H1 (cell line): ENCODE results near the gene CDK10. TPM values are rescaled to one million over a fixed set of nuclear protein-coding genes. Genes with fewer than 3 reads are reported as not detected.

ENCODE experiments used
- CTCF ChIA-PET: fragments of 300-600 bp; sonication (Branson Sonifier 250); formaldehyde crosslinking; loops from one replicate; lab custom pipeline; 2021; ENCODE audit not compliant: partially characterized antibody; lab: Charles Lee
- POLR2A ChIA-PET: fragments of 300-600 bp; sonication (Branson Sonifier 250); formaldehyde crosslinking; loops from one replicate; lab custom pipeline; 2021; ENCODE audit warnings: inconsistent platforms; ENCODE audit not compliant: partially characterized antibody; lab: Charles Lee
- DNase-seq, 2 experiments: peaks; one replicate each; pipeline versions ENCODE4 v3.0.0 to v3.0.0-alpha.2; 2010 to 2022; ENCODE audit warnings: low spot score in 2 of 2, low read depth in 1 of 2, mixed read lengths in 1 of 2
- FAIRE-seq: peaks from 2 replicates; lab custom pipeline; 2011; peaks lifted over from hg19 to GRCh38; lab: Jason Lieb, UNC
- H2AFZ ChIP-seq: 2 replicates; pipeline ENCODE4 v1.8.1; 2012; ENCODE audit warnings: low read length, inconsistent platforms
- H2AK5ac ChIP-seq: 2 replicates; pipeline ENCODE4 v1.6.1; 2013; ENCODE audit warnings: low read depth, low read length
- H2BK120ac ChIP-seq: replicated peaks from 2 replicates; pipeline ENCODE3; 2013; ENCODE audit warnings: low read depth, low read length, inconsistent platforms
- H2BK12ac ChIP-seq: 2 replicates; pipeline ENCODE4 v1.6.1; 2013; ENCODE audit warnings: low read depth, low read length
- H2BK15ac ChIP-seq: 2 replicates; pipeline ENCODE4 v1.6.1; 2013; ENCODE audit warnings: low read length
- H2BK20ac ChIP-seq: 2 replicates; pipeline ENCODE4 v1.6.1; 2013; ENCODE audit warnings: low read length
- H2BK5ac ChIP-seq: 2 replicates; pipeline ENCODE4 v1.6.1; 2013; ENCODE audit warnings: low read depth, low read length
- H3K14ac ChIP-seq: 2 replicates; pipeline ENCODE4 v1.6.1; 2013; ENCODE audit warnings: inconsistent platforms; ENCODE audit not compliant: insufficient read length
- H3K18ac ChIP-seq: 2 replicates; pipeline ENCODE4 v1.6.1; 2013; ENCODE audit warnings: low read length; ENCODE audit errors: extremely low read depth
- H3K23ac ChIP-seq: 2 replicates; pipeline ENCODE4 v1.6.1; 2013; ENCODE audit warnings: inconsistent platforms; ENCODE audit not compliant: insufficient read length
- H3K23me2 ChIP-seq: 2 replicates; pipeline ENCODE4 v1.6.1; 2013; ENCODE audit warnings: low read depth, low read length
- H3K27ac ChIP-seq: 2 replicates; pipeline ENCODE4 v1.6.1; 2011; ENCODE audit warnings: low read depth, low read length, inconsistent platforms
- H3K27me3 ChIP-seq, 4 experiments: replicated peaks in 1 of 4; 1 replicate in 1 of 4; 2 replicates in 3 of 4; pipeline versions ENCODE4 v1.6.1 to v1.8.1; 2011 to 2013; ENCODE audit warnings: low read length in 3 of 4, mild to moderate bottlenecking in 3 of 4, inconsistent platforms in 2 of 4, mixed read lengths in 2 of 4, moderate library complexity in 1 of 4; ENCODE audit not compliant: control insufficient read depth in 3 of 4, insufficient read depth in 3 of 4; ENCODE audit errors: extremely low read depth in 1 of 4
- H3K36me3 ChIP-seq, 4 experiments: 2 replicates each; pipeline versions ENCODE4 v1.6.1 to v1.8.1; 2011 to 2013; ENCODE audit warnings: mild to moderate bottlenecking in 4 of 4, low read length in 3 of 4, moderate library complexity in 2 of 4, control low read depth in 1 of 4, inconsistent platforms in 1 of 4; ENCODE audit not compliant: insufficient read depth in 4 of 4, control insufficient read depth in 2 of 4
- H3K4ac ChIP-seq: replicated peaks from 2 replicates; pipeline ENCODE3; 2013; ENCODE audit warnings: low read length, low read depth, mixed read lengths, inconsistent platforms; ENCODE audit not compliant: insufficient read length
- H3K4me1 ChIP-seq, 4 experiments: replicated peaks in 1 of 4; 1 replicate in 1 of 4; 2 replicates in 3 of 4; pipeline versions ENCODE4 v1.6.1 to v1.8.1; 2011 to 2013; ENCODE audit warnings: low read length in 3 of 4, inconsistent platforms in 2 of 4, mixed read lengths in 1 of 4; ENCODE audit not compliant: insufficient read depth in 4 of 4, control insufficient read depth in 3 of 4
- H3K4me2 ChIP-seq, 2 experiments: 2 replicates each; pipeline versions ENCODE4 v1.6.1 to v1.8.1; 2011 to 2013; ENCODE audit warnings: low read depth in 2 of 2, low read length in 2 of 2, control low read depth in 1 of 2, inconsistent platforms in 1 of 2, mild to moderate bottlenecking in 1 of 2; ENCODE audit not compliant: insufficient read depth in 1 of 2
- H3K4me3 ChIP-seq, 4 experiments: fragments of 200-600, 300-600 bp in 1 of 4; sonication (generic), shearing (Covaris generic), sonication (Bioruptor Twin) in 1 of 4; 2 replicates each; pipeline versions ENCODE4 v1.5.1 to v1.8.1; 2011 to 2016; ENCODE audit warnings: low read length in 4 of 4, low read depth in 3 of 4, control low read depth in 2 of 4, inconsistent platforms in 2 of 4, mild to moderate bottlenecking in 2 of 4, mixed read lengths in 1 of 4, moderate library complexity in 1 of 4; ENCODE audit not compliant: insufficient read depth in 2 of 4; ENCODE audit errors: extremely low read depth in 1 of 4
- H3K56ac ChIP-seq: replicated peaks from 2 replicates; pipeline ENCODE3; 2013; ENCODE audit warnings: low read depth, mild to moderate bottlenecking, mixed read lengths, low read length, inconsistent platforms; ENCODE audit not compliant: insufficient read length
- H3K79me1 ChIP-seq: 2 replicates; pipeline ENCODE4 v1.6.1; 2013; ENCODE audit warnings: low read depth, low read length, control low read depth
- H3K79me2 ChIP-seq, 2 experiments: 2 replicates each; pipeline versions ENCODE4 v1.6.1 to v1.8.1; 2012 to 2013; ENCODE audit warnings: low read length in 2 of 2, mild to moderate bottlenecking in 2 of 2, inconsistent platforms in 1 of 2; ENCODE audit not compliant: insufficient read depth in 2 of 2, control insufficient read depth in 1 of 2
- H3K9ac ChIP-seq, 4 experiments: replicated peaks in 1 of 4; 1 replicate in 1 of 4; 2 replicates in 3 of 4; pipeline versions ENCODE4 v1.6.1 to v1.8.1; 2011 to 2013; ENCODE audit warnings: low read depth in 3 of 4, low read length in 3 of 4, control low read depth in 2 of 4, mild to moderate bottlenecking in 2 of 4, moderate library complexity in 2 of 4, inconsistent platforms in 1 of 4; ENCODE audit errors: extremely low read depth in 1 of 4
- H3K9me3 ChIP-seq, 2 experiments: 2 replicates each; pipeline versions ENCODE4 v1.6.1 to v1.8.1; 2012 to 2013; ENCODE audit warnings: mild to moderate bottlenecking in 2 of 2, moderate library complexity in 2 of 2, control low read depth in 1 of 2, inconsistent platforms in 1 of 2, low read depth in 1 of 2, low read length in 1 of 2, mixed read lengths in 1 of 2; ENCODE audit not compliant: insufficient read depth in 2 of 2
- H4K20me1 ChIP-seq, 2 experiments: replicated peaks in 1 of 2; 2 replicates each; pipeline versions ENCODE3 to v1.8.1; 2011 to 2013; ENCODE audit warnings: inconsistent platforms in 2 of 2, low read length in 2 of 2, mild to moderate bottlenecking in 1 of 2; ENCODE audit not compliant: insufficient read depth in 2 of 2, control insufficient read depth in 1 of 2
- H4K5ac ChIP-seq: 2 replicates; pipeline ENCODE4 v1.6.1; 2013; ENCODE audit warnings: low read length, low read depth, mixed read lengths, inconsistent platforms; ENCODE audit not compliant: insufficient read length
- H4K8ac ChIP-seq: 2 replicates; pipeline ENCODE4 v1.8.0; 2013; ENCODE audit warnings: mild to moderate bottlenecking, moderate library complexity, low read length, inconsistent platforms; ENCODE audit not compliant: insufficient read depth; ENCODE audit errors: extremely low read depth
- H4K91ac ChIP-seq: replicated peaks from 2 replicates; pipeline ENCODE3; 2013; ENCODE audit warnings: low read length, mixed read lengths, inconsistent platforms; ENCODE audit not compliant: insufficient read length
- CBX5 ChIP-seq: fragments of 300-800, 300-1000 bp; sonication (generic); IDR thresholded peaks from 2 replicates; pipeline ENCODE4 v1.7.1; 2016; ENCODE audit warnings: antibody characterized with exemption, low read length, low read depth
- EP300 ChIP-seq, 2 experiments: IDR thresholded peaks; 1 replicate in 1 of 2; 2 replicates in 1 of 2; pipeline ENCODE4 v1.6.1; 2011 to 2012; ENCODE audit warnings: low read depth in 2 of 2, low read length in 2 of 2, mild to moderate bottlenecking in 2 of 2, borderline replicate concordance in 1 of 2, inconsistent platforms in 1 of 2, moderate library complexity in 1 of 2
- POLR2A ChIP-seq, 2 experiments: IDR thresholded peaks; 1 replicate in 1 of 2; 2 replicates in 1 of 2; pipeline ENCODE4 v1.6.1; 2011; ENCODE audit warnings: low read depth in 2 of 2, low read length in 2 of 2, mild to moderate bottlenecking in 2 of 2; ENCODE audit errors: control extremely low read depth in 1 of 2
- SIRT6 ChIP-seq: IDR thresholded peaks from one replicate; pipeline ENCODE4 v1.7.1; 2012; ENCODE audit warnings: low read length, inconsistent platforms
- SIX5 ChIP-seq: IDR thresholded peaks from 2 replicates; pipeline ENCODE4 v1.6.1; 2011; ENCODE audit warnings: mild to moderate bottlenecking, low read depth, low read length
- SP1 ChIP-seq: IDR thresholded peaks from 2 replicates; pipeline ENCODE4 v1.6.1; 2011; ENCODE audit warnings: low read depth, low read length
- ZNF274 ChIP-seq: IDR thresholded peaks from 2 replicates; pipeline ENCODE4 v1.7.0; 2012; ENCODE audit warnings: low read length, borderline replicate concordance; ENCODE audit errors: extremely low read depth
- WGBS, 2 experiments: shearing (Covaris generic) in 1 of 2; methylation state at CpG; one replicate each; pipeline versions ENCODE4 v1.1.6 to v1.1.7; 2013 to 2015; ENCODE audit warnings: low lambda C conversion rate in 2 of 2, mixed read lengths in 2 of 2, inconsistent platforms in 1 of 2, low coverage in 1 of 2, missing lambda C conversion rate in 1 of 2; ENCODE audit not compliant: insufficient replicate concordance in 2 of 2, insufficient coverage in 1 of 2, insufficient read length in 1 of 2; ENCODE audit errors: extremely low coverage in 1 of 2, missing lambda C conversion rate in 1 of 2; 5-methylcytosine and 5-hydroxymethylcytosine counted together
- polyA plus RNA-seq, 7 experiments: library from polyadenylated mRNA; depleted of rRNA in 3 of 7; stranded (reverse) in 5 of 7; unstranded in 2 of 7; fragments of >200 nt in 5 of 7; fragments of 200-250 nt in 2 of 7; gene quantifications; 1 replicate in 5 of 7; 2 replicates in 1 of 7; 4 replicates in 1 of 7; pipeline versions ENCODE4 v1.2.1 to v1.2.3, GENCODE V29; 2011 to 2013; ENCODE audit warnings: missing spikeins in 2 of 7, mixed read lengths in 2 of 7
- total RNA-seq: library from RNA; stranded (reverse); fragmentation: NEBNext Ultra II Directional; extraction: Animal tissue kit (Norgen Biotek cat#: 25700); gene quantifications from 2 replicates; pipeline ENCODE4 v1.2.1, GENCODE V29; 2021

Gene CDK10
- total and polyA plus RNA-seq, 2 of the 8 experiments (the other 6 are each of a cell fraction or from before 2014, with no cell fraction given), result 49.5 to 83.9 TPM

GRCh38 chr16:89723279-89724250 is 37.1 kb downstream of the CDK10 start:
- H4K20me1 ChIP-seq, result peaks cover 14 to 27% of the 10 kb centered on the region in 2 experiments
- no peaks in the 10 kb centered on the region for H3K79me1 ChIP-seq
- H3K9me3 ChIP-seq, result no peaks in the 10 kb centered on the region
- H4K5ac ChIP-seq, result no peak overlapping the region
- H2BK12ac ChIP-seq, result no peak overlapping the region
- TF ChIP-seq POLR2A (IDR thresholded peaks at IDR 0.05; ENCODE audit: control extremely low read depth in 1 of 2, low read depth in 2 of 2, low read length in 2 of 2) (no peak), SIRT6 (no peak), SP1 (no peak), EP300 (IDR thresholded peaks at IDR 0.05; ENCODE audit: borderline replicate concordance in 1 of 2, low read depth in 2 of 2, low read length in 2 of 2) (no peak), CBX5 (no peak), SIX5 (no peak), ZNF274 (no peak)
- DNase-seq (no peak), FAIRE-seq (no peak)
- H3K4me1 ChIP-seq, result peaks cover 0 to 14% (median 11%) of the 10 kb centered on the region in 4 experiments; a peak in 5 of 7 replicates
- H3K27me3 ChIP-seq, result peaks cover 7 to 48% (median 36%) of the 10 kb centered on the region in 4 experiments
- no peak overlapping the region for H4K91ac ChIP-seq
- no peak overlapping the region for H3K23ac ChIP-seq
- H2BK15ac ChIP-seq, result no peak overlapping the region
- H2BK5ac ChIP-seq, result no peak overlapping the region
- H2BK120ac ChIP-seq, result no peak overlapping the region
- H3K4me2 ChIP-seq, result peak overlapping the region in 1 of 2 experiments; percentile 9; a peak in 1 of 4 replicates
- no peak overlapping the region for H2BK20ac ChIP-seq
- POLR2A ChIA-PET, result interaction anchor here (0.7 to 16.1 kb wide), 11 partner anchors 8 to 160 kb away, joined by 3 to 193 read pairs (median 4); partner anchors contain the start of gene SPATA2L
- peaks cover 14% of the 10 kb centered on the region for H3K23me2 ChIP-seq
- H3K56ac ChIP-seq, result peak overlapping the region; percentile 33
- 0 out of 2 replicates have a peak overlapping the region, but pooled peaks have one; percentile 4 for H4K8ac ChIP-seq
- no peaks in the 10 kb centered on the region for H3K79me2 ChIP-seq
- CTCF ChIA-PET, result interaction anchor here (0.8 to 2.8 kb wide), 5 partner anchors 9 to 24 kb away, joined by 3 to 17 read pairs (median 3); no protein-coding TSS in a partner anchor
- no peak overlapping the region for H3K14ac ChIP-seq
- peak overlapping the region in 1 of 4 experiments; percentile 12; a peak in 1 of 7 replicates for H3K9ac ChIP-seq
- no peak overlapping the region for H3K4me3 ChIP-seq
- no peak overlapping the region for H2AK5ac ChIP-seq
- H2AFZ ChIP-seq, result no peak overlapping the region
- no peak overlapping the region for H3K4ac ChIP-seq
- H3K27ac ChIP-seq, result no peak overlapping the region
- WGBS, 2 experiments, result 91% methylated on average over 30 of the region's 30 CpGs; no CpG with 5 or more reads in 1 of the 2 experiments
- H3K36me3 ChIP-seq, result no peaks in the 10 kb centered on the region
- no peak overlapping the region for H3K18ac ChIP-seq
